ENCODE data around the gene RTP1.

RTP1 gene

GRCh38 chr3:187172929-187173328 lies 24.4 kb upstream of the RTP1 start:
- ATAC-seq (ENCODE audit: low read depth) = no peak
- H3K9me3 ChIP-seq (ENCODE audit: severe bottlenecking) = no peaks in the 10 kb centered on the region
- no peaks in the 10 kb centered on the region for H3K27me3 ChIP-seq (ENCODE audit: insufficient read depth, poor library complexity, severe bottlenecking)
- no peak overlapping the region for H3K27ac ChIP-seq (ENCODE audit: poor library complexity, severe bottlenecking)
- H3K4me1 ChIP-seq (ENCODE audit: insufficient read depth, poor library complexity, severe bottlenecking) = peaks cover 13% of the 10 kb centered on the region
- TF ChIP-seq CTCF (IDR thresholded peaks at IDR 0.05; ENCODE audit: poor library complexity, severe bottlenecking) = no peak
- no peak for DNase-seq (ENCODE audit: low spot score)
- H3K4me3 ChIP-seq (ENCODE audit: severe bottlenecking) = no peak overlapping the region
- no peaks in the 10 kb centered on the region for H3K36me3 ChIP-seq (ENCODE audit: low read depth)

DNA sequence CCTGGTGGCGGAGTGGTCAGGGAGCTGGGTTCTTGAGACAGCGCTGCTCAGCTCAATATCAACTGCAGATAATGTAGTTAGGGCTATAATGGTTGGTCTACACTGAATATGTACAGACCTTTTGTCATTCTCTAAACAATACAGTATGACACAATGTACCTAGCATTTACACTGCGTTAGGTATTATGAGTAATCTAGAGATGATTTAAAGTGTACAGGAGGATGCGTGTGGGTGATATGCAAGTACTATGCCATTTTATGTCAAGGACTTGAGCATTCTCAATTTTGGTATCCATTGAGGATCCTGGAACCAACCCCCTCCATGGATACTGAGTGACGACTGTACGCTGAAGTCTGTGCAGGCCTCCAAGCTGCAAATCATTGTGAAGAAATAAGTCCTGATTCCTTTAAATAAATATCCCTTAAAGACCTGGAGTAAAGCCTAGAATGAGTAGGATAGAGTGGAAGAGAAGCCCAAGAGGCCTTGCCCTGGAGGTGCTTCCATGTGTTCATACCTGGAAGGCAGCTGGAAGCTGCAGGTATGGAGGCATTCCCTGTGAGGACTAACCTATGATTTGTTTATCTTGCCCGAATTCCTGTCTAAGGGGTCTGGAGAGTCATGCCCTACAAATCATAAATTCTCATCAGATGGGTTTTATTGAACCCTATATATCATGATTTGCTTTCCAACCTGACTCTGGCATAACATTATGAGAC lies 15.7 kb upstream of the RTP1 start:
- no peak for DNase-seq (ENCODE audit: low spot score)
- no peaks in the 10 kb centered on the region for H3K27me3 ChIP-seq (ENCODE audit: insufficient read depth, poor library complexity, severe bottlenecking)
- no peaks in the 10 kb centered on the region for H3K9me3 ChIP-seq (ENCODE audit: severe bottlenecking)
- H3K4me1 ChIP-seq (ENCODE audit: insufficient read depth, poor library complexity, severe bottlenecking) = peaks cover 26% of the 10 kb centered on the region
- no peak overlapping the region for H3K4me3 ChIP-seq (ENCODE audit: severe bottlenecking)
- no peak for TF ChIP-seq CTCF (IDR thresholded peaks at IDR 0.05; ENCODE audit: poor library complexity, severe bottlenecking)
- H3K36me3 ChIP-seq (ENCODE audit: low read depth) = no peaks in the 10 kb centered on the region
- no peak overlapping the region for H3K27ac ChIP-seq (ENCODE audit: poor library complexity, severe bottlenecking)
- ATAC-seq (ENCODE audit: low read depth) = peak; percentile 73

- ATAC-seq (ENCODE audit: low read depth) (peak; percentile 49), DNase-seq (ENCODE audit: low spot score) (peak; percentile 67)
- Histone ChIP-seq H3K36me3 (ENCODE audit: low read depth) (no peaks in the 10 kb centered on the region), H3K9me3 (ENCODE audit: severe bottlenecking) (no peaks in the 10 kb centered on the region), H3K27me3 (ENCODE audit: insufficient read depth, poor library complexity, severe bottlenecking) (no peaks in the 10 kb centered on the region), H3K4me3 (ENCODE audit: severe bottlenecking) (no peak overlapping the region), H3K4me1 (ENCODE audit: insufficient read depth, poor library complexity, severe bottlenecking) (peaks cover 37% of the 10 kb centered on the region), H3K27ac (ENCODE audit: poor library complexity, severe bottlenecking) (peak overlapping the region; percentile 69)
- no peak for TF ChIP-seq CTCF (IDR thresholded peaks at IDR 0.05; ENCODE audit: poor library complexity, severe bottlenecking)
These were observed 13.9 kb upstream of the RTP1 start for GRCh38 chr3:187183210-187183862.

DNA sequence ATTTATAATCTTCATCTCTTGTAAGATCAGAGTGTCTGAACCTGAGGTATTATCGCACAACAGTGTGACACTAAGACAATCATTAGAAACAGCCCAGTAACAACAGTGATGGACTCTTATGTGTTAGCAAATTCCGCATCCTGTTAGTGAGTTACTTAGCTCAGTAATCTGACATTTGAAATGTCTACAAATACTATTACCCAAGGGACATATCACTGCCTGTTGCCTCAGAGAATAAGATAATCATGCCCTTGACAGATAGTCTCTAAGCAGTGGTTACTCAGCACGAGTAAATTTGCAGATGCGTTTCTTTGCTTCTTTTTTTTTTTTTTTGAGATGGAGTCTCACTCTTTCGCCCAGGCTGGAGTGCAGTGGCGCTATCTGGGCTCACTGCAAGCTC lies 13.4 kb upstream of the RTP1 start:
- Histone ChIP-seq H3K27ac (ENCODE audit: poor library complexity, severe bottlenecking) (peak overlapping the region; percentile 69), H3K9me3 (ENCODE audit: severe bottlenecking) (no peaks in the 10 kb centered on the region), H3K4me1 (ENCODE audit: insufficient read depth, poor library complexity, severe bottlenecking) (peaks cover 37% of the 10 kb centered on the region), H3K36me3 (ENCODE audit: low read depth) (no peaks in the 10 kb centered on the region), H3K4me3 (ENCODE audit: severe bottlenecking) (no peak overlapping the region), H3K27me3 (ENCODE audit: insufficient read depth, poor library complexity, severe bottlenecking) (no peaks in the 10 kb centered on the region)
- DNase-seq (ENCODE audit: low spot score) (no peak), ATAC-seq (ENCODE audit: low read depth) (no peak)
- TF ChIP-seq CTCF (IDR thresholded peaks at IDR 0.05; ENCODE audit: poor library complexity, severe bottlenecking) = no peak

DNA sequence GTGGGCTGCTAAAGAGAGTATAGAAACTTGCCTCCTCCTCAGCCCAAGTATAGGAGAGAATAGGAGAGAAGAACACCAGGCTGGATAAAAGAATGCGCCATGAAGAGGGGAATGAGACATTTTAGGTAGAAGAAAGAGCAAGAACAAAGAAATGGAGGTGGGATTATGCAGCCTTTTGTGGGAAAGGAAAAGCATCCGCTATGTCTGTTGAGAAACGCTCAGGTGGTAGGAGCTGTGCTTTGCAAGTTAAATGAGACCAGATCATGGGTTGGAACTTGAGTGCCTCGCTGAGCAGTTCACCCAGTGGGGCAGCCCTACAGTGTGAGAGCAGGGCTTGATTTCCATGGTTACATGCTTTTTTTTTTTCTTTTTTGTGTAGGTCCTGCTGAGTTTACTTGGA lies 11.5 kb upstream of the RTP1 start:
- Histone ChIP-seq H3K4me1 (ENCODE audit: insufficient read depth, poor library complexity, severe bottlenecking) (peaks cover 37% of the 10 kb centered on the region), H3K4me3 (ENCODE audit: severe bottlenecking) (no peak overlapping the region), H3K27me3 (ENCODE audit: insufficient read depth, poor library complexity, severe bottlenecking) (no peaks in the 10 kb centered on the region), H3K9me3 (ENCODE audit: severe bottlenecking) (no peaks in the 10 kb centered on the region), H3K27ac (ENCODE audit: poor library complexity, severe bottlenecking) (peak overlapping the region; percentile 79), H3K36me3 (ENCODE audit: low read depth) (no peaks in the 10 kb centered on the region)
- DNase-seq (ENCODE audit: low spot score) = no peak
- no peak for ATAC-seq (ENCODE audit: low read depth)
- no peak for TF ChIP-seq CTCF (IDR thresholded peaks at IDR 0.05; ENCODE audit: poor library complexity, severe bottlenecking)

Measured in RWPE2 (cell line).